ENCODE measurements around the gene RETN.

DNA sequence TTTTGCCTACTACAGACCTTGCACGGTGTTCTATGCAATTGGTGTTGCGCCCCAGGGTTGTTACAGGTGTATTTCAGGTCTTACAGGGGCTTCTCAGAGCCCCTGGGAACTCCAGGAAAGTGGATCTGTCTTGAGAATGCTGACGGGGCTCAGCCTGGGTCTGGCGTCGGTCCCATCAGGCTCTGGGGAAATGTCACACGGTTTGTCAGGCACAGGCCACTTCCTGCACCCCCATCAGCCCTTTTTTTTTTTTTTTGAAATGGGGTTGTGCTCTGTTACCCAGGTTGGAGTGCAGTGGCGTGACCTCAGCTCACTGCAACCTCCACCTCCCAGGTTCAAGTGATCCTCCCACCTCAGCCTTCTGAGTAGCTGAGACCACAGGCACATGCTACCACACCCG lies 49.8 kb downstream of the RETN start:
- TF ChIP-seq, protein P1, sequence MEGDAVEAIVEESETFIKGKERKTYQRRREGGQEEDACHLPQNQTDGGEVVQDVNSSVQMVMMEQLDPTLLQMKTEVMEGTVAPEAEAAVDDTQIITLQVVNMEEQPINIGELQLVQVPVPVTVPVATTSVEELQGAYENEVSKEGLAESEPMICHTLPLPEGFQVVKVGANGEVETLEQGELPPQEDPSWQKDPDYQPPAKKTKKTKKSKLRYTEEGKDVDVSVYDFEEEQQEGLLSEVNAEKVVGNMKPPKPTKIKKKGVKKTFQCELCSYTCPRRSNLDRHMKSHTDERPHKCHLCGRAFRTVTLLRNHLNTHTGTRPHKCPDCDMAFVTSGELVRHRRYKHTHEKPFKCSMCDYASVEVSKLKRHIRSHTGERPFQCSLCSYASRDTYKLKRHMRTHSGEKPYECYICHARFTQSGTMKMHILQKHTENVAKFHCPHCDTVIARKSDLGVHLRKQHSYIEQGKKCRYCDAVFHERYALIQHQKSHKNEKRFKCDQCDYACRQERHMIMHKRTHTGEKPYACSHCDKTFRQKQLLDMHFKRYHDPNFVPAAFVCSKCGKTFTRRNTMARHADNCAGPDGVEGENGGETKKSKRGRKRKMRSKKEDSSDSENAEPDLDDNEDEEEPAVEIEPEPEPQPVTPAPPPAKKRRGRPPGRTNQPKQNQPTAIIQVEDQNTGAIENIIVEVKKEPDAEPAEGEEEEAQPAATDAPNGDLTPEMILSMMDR (IDR thresholded peaks at IDR 0.05; ENCODE audit: low read depth, low read length), result no peak
- no peak for TF ChIP-seq POLR2A (IDR thresholded peaks at IDR 0.05; ENCODE audit: extremely low read depth, insufficient read length)
